GM12891 (cell line): Measurements from ENCODE around the gene SDS.
A peak's percentile ranks its signal among the peaks of the same experiment; 100 is the strongest.

Source experiments
- DNase-seq: peaks from one replicate; pipeline ENCODE4 v3.0.0; 2011; ENCODE audit warnings: low spot score; ENCODE audit not compliant: insufficient read length
- FAIRE-seq: peaks from 2 replicates; lab custom pipeline; 2011; peaks lifted over from hg19 to GRCh38; lab: Jason Lieb, UNC
- PAX5 ChIP-seq: IDR thresholded peaks from 2 replicates; pipeline ENCODE4 v1.6.1; 2011; ENCODE audit warnings: low read length, moderate library complexity, mild to moderate bottlenecking; ENCODE audit not compliant: insufficient read depth, severe bottlenecking
- POLR2A ChIP-seq: IDR thresholded peaks from 2 replicates; pipeline ENCODE4 v1.6.1; 2011; ENCODE audit warnings: low read depth, low read length, control low read depth
- POLR2AphosphoS5 ChIP-seq: IDR thresholded peaks from 2 replicates; pipeline ENCODE4 v1.6.1; 2011; ENCODE audit warnings: low read depth, low read length, control low read depth
- POU2F2 ChIP-seq: IDR thresholded peaks from 2 replicates; pipeline ENCODE4 v1.6.1; 2011; ENCODE audit warnings: low read depth, mild to moderate bottlenecking, control low read depth, low read length, moderate library complexity
- SPI1 ChIP-seq: IDR thresholded peaks from 2 replicates; pipeline ENCODE4 v1.6.1; 2011; ENCODE audit warnings: low read depth, low read length, control low read depth
- TAF1 ChIP-seq: IDR thresholded peaks from 2 replicates; pipeline ENCODE4 v1.6.1; 2011; ENCODE audit warnings: low read depth, low read length, control low read depth

The SDS gene

DNA sequence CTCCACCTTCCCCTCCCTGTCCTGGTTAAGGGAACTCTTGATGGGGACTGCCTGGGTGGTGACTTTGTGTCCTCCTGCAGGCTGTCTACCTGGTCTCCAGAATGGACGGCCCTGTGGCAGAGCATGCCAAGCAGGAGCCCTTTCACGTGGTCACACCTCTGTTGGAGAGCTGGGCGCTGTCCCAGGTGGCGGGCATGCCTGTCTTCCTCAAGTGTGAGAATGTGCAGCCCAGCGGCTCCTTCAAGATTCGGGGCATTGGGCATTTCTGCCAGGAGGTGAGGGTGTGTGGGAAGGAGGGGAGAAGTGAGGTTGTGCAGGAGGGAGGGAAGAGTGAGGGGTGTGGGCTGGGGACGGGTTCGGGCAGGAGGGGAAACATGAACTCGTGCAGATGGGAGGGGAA, 24.2 kb upstream of the SDS start:
- DNase-seq: no peak
- FAIRE-seq: no peak
- no peak for TF ChIP-seq TAF1
- TF ChIP-seq PAX5: no peak
- TF ChIP-seq POLR2A: no peak
- no peak for TF ChIP-seq POLR2AphosphoS5
- TF ChIP-seq SPI1: no peak
- no peak for TF ChIP-seq POU2F2

DNA sequence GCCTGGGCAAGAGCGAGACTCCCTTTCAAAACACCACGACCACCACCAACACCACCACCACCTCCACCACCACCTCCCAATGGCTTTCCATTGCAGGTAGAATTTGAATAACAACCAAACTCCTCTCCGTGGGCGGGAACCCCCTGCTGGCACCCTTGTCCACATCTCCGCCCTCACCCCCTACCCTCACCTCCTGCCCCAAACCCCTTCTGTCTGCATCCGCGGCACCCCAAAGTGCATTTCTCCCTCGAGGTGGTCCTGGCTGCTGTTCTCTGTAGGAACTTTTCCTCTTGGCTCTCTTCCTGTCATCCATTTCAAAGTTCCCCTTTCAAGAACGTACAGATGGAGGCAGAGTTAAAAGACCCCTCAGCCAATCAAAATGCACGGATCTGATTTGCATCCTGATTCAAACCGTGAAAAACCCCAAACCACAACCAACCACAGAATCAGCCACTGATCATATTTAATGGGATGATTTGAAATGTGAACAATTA, 22.3 kb upstream of the SDS start:
- DNase-seq (no peak), FAIRE-seq (peak; percentile 5)
- TF ChIP-seq POLR2AphosphoS5 (no peak), SPI1 (no peak), TAF1 (no peak), POU2F2 (no peak), PAX5 (no peak), POLR2A (no peak)

- FAIRE-seq: no peak
- no peak for DNase-seq
- no peak for TF ChIP-seq POU2F2
- TF ChIP-seq POLR2AphosphoS5: no peak
- no peak for TF ChIP-seq PAX5
- TF ChIP-seq TAF1: no peak
- TF ChIP-seq POLR2A: no peak
- TF ChIP-seq SPI1: no peak
Observed at GRCh38 chr12:113424915-113425823, 21.5 kb upstream of the SDS start.

DNA sequence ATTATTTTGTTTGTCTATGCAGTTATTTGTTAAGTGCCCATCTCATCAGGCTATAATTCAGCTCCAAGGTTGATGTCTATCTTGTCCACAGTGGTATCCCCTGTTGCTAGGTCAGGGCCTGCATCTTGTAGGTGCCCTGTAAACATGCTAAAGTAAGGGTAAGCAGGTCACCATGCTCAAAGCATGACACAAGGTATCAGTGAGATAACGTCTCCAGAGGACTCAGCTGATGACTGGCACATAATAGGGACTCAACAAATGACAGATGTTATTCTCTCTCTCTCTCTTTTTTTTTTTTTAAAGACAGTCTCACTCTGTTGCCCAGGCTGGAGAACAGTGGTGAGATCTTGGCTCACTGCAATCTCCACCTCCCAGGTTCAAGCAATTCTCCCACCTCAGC, 20.8 kb upstream of the SDS start:
- FAIRE-seq: no peak
- TF ChIP-seq TAF1 (no peak), SPI1 (no peak), POLR2AphosphoS5 (no peak)
- no peak for DNase-seq

GRCh38 chr12:113422886-113423669, 19.4 kb upstream of the SDS start:
- TF ChIP-seq PAX5 (no peak), TAF1 (no peak), POLR2AphosphoS5 (no peak), SPI1 (no peak), POU2F2 (no peak), POLR2A (no peak)
- no peak for FAIRE-seq
- no peak for DNase-seq

DNA sequence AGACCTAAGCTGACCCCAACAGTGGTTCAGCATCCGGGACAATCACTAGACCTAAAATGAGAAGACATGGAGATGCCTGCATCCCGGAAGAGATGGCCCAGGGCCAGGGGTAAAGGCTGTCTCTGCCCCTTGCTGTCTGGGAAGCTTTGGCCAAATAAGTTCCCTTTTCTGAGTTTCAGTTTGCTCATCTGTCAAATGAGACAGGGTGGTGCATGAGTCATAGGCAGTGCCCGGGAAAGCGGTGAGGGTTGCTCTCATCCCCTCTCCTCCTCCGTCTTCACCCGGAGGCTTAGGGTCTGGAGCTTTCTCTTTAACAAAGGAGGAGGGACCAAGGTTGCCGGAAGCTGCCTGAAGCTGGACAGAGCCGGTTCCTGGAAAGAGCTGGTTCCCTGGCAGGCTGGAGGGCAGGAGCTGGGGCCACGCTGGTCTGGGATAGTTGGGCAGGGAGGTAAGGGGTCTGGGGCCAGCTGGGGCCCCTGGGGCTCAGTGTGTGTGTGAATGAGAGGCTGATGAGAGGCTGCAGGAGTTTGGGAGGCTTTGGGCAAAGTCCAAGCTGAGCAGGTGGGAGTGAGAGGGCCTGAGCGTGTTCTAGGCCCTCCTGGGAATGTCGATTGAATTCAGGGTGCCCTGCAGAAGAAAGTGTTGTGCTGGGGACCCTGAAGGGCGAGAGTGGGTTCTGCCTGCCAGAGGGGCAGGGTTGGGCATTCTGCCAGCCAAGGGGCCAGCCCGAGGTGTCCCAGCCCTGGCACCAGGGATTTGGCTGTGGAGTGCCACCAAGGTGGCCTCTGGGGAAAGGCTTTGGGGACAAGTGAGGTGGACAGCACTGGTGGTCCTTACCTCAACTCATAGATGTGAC, 18.6 kb upstream of the SDS start, which contains the start of gene SDSL:
SDSL (plus strand) TSS at position 351 of the 856 bp plus-strand sequence. CDS start 5,603 bp downstream, outside the sequence.
- peak; percentile 78 for FAIRE-seq
- DNase-seq: peak; percentile 51
- TF ChIP-seq TAF1 (no peak), POLR2A (0 out of 2 replicates have a peak, but pooled peaks have one; percentile 36), SPI1 (no peak)

DNA sequence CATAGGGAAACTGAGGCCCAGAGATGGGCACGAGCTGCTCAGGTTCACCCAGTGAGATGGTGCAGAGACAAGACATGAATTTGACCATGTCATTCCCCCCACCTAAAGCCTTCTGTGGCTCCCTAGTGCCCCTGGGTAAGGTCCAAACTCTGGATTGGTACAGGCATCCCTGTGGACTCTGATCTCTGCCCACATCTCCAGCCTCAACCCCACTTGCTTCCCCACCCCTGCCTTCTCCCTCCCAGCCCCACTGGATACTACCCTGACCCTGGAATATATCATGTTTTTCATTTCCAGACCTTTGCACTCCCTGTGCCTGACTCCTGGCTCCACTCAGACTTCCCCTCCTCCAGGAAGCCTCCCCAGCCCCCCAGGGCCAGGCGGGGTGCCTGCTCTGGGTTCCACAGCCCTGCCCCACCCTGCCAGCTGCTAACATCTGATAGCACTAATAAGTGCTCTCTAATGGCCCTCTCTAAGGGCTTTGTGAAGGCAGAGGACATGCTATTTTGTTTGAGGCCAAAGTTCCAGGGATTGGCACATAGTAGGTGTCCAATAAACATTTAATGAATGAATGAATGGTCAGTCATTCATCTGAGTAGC, 17.4 kb upstream of the SDS start:
- TF ChIP-seq POU2F2: no peak
- TF ChIP-seq POLR2A: no peak
- no peak for TF ChIP-seq SPI1
- TF ChIP-seq POLR2AphosphoS5: no peak
- no peak for TF ChIP-seq PAX5
- TF ChIP-seq TAF1: no peak
- DNase-seq (no peak), FAIRE-seq (no peak)

GRCh38 chr12:113418213-113418879, 14.7 kb upstream of the SDS start:
- no peak for TF ChIP-seq TAF1
- no peak for TF ChIP-seq POU2F2
- no peak for TF ChIP-seq POLR2AphosphoS5
- no peak for TF ChIP-seq PAX5
- FAIRE-seq: no peak
- DNase-seq: no peak
